NK-92 treated with Interleukin-12 subunit alpha and Interleukin-12 subunit beta, amount 100 ng/mL, for 24 hours (cell line): ENCODE measurements around the gene CD9.
A peak's percentile ranks its signal among the peaks of the same experiment; 100 is the strongest.

ENCODE experiments used
- DNase-seq: peaks from one replicate; lab custom pipeline; 2025; lab: John Stamatoyannopoulos, UW

Gene CD9

DNA sequence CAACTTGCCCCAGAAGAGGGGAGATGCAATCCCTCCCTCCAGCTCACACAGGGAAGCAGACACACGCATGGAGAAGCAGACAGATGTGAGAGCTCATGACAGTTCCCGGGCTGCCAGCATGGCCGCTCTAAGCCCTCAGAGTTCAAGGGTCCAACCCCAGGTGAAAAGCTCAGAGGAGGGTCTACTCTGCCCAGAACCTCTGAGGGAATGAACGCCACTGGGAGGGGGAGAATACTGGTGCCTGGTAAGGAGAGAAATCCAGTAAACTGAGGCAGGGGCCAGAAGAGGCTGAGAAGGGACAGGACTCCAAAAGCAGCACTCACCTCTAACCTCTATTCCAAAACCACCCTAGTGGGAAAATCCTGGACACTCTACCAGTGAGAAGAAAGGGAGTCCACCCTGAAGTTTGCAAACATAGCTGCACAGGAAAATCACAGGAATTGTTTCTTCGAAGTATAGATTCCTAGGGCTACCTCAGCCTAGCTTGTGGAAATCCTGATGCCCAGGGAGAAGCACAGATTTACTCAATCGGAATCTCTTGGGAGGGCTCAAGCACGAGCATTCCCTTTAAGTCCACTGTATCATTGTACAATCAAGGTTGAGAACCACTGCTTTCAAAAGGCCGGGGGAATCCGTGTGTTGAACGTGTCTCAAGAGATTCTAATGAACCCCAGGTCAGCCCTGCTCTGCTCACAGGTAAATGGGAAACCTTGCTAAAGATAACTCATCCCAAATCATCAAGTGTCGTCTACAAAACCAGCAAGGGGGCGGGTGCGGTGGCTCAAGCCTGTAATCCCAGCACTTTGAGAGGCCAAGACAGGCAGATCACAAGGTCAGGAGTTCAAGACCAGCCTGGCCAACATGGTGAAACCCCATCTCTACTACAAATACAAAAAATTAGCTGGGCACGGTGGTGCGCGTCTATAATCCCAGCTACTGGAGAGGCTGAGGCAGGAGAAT lies 76.0 kb downstream of the CD9 start:
- no peak for DNase-seq

DNA sequence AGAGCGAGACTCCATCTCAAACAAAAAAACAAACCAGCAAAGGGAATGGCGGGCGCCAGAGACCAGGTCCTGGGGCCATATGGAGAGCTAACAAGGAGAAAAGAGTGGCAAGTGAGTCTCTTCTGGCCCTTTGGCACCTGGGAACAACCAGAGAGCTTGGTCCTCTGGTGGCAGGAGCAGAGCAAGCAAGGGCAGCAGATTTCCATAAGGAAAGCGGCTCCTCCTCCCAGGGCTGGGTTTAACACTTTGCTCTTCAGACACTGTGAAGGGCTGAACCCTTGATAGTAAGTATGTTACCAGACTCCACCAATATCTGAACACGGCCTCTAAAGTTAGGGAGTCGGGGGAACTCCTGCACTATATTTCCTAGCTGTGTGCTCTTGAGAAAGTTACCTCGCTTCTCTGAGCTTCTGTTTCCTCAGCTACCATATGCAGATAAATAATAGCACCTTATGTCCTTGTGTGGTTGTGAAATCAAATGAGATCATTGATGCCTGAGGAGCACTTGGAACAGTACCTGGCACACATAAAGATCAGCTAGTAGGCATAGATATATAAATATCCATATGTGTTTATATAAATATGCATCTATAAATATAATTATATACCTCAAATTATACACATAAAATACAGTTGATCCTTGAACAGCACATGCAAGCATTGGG lies 76.9 kb downstream of the CD9 start:
- no peak for DNase-seq

DNA sequence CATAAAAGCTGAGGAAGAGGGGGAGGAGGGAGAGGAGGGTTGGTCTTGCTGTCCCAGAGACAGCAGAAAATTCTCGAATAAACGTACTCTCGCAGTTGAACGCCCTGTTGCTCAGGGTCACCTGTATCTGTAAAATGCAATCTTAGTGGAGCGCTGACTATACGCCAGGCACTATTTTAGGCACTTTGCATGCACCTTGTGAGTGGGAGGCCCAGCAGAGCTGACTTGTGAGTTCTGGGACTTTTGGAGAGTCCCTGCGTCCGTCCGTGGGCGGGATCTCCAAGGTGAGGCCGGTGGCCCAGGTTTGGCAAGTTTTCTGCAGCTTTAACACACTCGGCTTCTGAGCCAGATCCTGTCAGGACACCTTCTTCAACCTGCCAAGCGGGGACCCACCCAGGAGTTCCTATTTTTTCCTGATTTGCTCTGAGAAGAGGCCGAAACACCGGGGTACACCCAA lies 77.8 kb downstream of the CD9 start:
- DNase-seq = no peak

DNA sequence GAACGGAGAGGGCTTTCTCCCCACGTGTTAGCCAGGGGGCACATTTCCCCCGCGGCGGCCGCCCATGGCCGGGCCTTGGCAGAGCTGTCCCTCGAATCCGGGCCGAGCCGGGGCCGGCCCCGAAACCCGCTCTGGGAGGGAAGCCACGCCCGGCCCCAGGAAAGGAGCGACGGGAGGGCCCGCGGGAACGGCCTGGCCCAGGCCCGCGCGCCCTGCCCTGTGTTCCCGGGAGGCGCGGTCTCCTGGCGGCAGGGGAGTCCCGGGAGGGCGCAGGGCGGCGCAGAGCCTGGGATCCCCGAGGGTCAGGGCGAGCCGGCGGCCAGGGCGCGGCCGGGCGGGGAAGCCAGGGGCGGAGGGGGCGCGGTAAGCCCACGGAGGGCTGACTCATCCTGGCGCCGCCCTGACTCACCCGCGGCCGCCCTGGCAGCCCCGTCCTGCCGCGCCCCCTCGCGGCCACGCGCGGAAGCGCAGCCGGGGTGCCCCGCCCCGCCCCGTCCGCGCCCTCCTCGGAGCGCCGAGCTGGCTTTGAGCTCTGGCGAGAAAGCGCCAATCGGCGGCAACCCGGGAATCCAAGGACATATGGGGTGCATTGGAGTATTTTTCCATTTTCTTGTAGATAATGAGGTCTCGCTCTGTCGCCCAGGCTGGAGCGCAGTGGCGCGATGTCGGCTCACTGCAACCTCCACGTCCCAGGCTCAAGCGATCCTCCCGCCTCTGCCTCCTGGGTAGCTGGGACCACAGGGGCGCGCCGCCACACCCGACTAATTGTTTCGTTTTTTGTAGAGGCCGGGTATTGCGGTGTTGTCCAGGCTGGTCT lies 78.4 kb downstream of the CD9 start:
- peak; percentile 48 for DNase-seq

DNA sequence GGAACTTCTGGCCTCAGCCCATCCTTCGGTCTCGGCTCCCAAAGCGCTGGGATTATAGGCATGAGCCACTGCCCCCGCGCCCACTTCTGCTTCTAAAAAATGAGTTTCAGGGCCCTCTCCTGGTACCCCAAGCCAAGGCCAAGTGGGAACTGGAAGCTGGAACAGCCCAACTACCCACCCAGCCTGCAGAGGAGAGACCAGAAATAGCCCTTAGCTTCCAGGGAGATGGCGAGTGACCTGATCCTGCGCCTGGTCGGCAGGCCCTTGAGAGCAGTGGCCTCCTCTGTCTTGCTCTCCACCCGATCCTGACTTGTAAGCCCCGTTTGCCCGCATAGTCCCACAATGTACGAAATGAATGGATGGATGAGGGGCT lies 79.0 kb downstream of the CD9 start:
- DNase-seq = no peak

DNA sequence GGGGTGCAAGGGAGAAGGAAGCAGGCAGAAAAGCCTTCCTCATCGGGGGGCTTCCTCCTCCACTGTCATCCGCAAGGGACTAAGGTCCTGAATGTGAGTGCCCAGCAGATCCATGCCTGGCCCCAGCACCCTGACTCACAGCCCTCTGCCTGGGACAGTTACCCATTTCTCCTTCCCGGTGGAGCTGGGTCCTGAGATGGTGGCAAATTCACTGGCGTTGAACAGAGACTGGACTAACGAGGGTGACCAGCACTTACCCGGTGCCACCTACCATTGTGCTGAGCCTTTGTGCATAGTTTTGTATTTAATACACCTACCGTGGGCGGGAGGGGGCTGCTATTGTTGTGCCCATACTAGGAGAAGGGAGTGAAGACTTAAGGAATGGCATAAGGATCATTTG lies 79.4 kb downstream of the CD9 start:
- DNase-seq = no peak

DNA sequence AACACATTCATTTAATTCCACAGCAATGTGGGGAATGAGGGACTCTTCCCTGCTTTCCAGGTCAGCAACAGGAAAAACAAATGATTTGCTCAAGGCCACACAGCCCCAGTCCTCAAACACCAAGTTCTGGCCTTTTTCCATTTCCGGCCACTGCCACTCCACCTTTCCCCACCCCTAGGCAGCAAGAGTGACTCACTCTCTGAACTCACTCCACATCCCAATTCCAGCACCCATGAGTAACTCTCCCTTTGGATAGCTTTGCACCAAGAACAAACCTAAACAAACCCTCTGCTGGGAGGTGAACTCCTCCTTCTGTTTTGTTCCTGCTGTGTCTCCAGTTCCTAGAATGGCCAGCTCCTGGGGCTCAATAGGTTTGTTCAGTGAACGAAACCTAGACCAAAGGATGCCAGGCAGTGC lies 79.9 kb downstream of the CD9 start:
- DNase-seq = no peak

DNA sequence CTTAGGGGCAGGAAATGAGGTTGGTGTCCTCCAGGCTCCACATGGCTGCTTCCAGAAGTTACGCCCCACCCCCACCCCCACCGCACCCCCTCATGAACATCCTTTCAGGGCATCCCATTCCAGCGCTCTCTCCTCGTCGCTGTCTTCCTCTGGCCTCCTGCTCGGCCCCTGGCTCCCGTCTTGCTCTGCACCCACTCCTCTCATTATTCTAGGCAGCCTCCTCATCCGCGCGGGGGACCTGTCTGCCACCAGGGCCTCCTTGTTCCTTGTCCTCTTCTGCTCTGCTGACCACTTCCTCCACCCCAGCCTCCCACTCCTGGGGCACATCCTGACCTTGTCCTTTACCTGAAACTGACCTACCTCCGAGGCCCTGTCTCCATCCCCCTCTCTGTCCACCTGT lies 80.5 kb downstream of the CD9 start:
- DNase-seq = no peak

DNA sequence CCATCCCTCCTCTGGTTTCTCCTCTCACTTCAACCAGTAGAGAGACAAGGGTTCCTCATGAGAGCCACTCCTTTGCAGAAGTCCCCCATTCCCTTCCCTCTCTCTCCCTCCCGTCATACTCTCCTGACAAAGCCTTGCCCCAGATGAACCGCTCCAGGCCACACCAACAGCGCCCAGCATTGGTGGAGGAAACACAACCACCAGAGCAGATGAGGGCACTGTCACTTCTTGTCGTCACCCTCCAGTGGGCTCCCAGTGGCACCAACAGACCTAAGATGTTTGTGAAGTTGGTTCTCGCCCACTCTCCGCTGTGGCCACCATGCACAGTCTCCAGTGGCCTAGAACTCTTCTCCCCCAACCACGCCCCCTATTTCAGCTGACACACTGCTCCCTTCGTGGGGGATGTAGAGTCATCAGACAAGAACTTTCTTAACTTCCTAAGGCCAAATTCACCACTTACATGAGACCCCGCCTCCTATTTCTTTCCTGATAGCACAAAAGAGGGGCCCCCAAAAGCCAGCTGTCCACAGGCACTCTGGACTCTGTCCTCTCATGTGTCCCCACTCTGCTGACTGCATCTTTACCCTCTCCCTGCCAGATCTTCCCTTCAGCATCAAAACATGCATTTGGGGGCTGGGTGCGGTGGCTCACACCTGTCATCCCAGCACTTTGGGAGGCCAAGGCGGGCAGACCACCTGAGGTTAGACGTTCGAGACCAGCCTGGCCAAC lies 81.0 kb downstream of the CD9 start:
- DNase-seq = no peak

DNA sequence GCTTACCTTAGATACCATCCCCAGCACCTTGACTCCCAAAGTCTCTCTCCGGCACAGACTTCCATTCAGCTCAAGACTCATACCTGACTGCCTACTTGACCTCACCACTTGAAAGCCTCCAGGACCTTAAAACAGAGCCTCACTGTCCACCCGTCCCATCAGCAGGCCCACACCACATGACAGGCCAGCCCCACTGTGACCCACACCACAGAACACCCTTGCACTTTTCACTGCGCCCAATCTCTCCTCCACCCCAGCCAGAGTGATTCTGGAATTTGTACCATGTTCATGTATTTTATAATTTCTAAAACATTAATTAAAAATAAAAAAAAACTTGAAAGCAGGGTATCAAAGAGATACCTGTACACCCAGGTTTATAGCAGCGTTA lies 82.2 kb downstream of the CD9 start:
- no peak for DNase-seq

DNA sequence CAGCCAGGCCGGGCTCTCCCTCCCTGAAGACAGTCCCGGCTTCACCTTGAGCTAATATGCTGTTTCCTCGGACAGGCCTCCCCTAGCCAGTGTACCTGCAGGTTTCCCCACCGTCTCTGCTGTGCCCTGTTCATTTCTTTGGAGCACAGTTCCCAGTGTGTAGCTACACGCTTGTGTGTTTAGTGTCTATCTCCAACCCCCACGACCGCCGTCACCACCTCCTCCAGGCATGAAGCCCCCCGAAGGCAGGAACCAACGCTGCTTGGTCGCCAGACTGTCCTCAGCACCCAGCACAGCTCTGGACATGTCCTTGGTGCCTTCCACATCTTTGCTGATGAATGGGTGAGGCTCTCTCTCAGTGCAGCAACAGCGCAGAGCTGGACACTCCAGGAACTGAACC lies 84.1 kb downstream of the CD9 start:
- no peak for DNase-seq

DNA sequence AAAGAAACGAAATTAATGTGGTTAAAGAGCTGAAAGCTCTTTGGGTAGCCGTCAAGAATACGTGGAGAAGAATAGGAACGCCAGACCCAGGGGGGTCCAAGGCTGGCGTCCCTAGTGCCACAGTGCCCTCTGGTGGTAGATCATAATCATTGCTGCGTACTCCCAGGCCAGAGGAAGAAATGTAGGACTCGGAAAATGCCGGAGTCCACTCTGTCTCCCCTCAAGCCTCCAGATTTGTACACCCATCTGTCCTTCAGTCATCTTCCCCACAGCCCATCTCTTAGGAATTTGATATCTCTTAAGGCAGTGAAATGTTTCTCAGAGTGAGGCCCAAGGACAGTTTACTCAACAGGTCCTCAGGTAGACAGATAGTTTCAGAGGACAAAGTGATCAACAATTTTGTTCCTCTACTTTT lies 84.9 kb downstream of the CD9 start:
- DNase-seq = no peak

DNA sequence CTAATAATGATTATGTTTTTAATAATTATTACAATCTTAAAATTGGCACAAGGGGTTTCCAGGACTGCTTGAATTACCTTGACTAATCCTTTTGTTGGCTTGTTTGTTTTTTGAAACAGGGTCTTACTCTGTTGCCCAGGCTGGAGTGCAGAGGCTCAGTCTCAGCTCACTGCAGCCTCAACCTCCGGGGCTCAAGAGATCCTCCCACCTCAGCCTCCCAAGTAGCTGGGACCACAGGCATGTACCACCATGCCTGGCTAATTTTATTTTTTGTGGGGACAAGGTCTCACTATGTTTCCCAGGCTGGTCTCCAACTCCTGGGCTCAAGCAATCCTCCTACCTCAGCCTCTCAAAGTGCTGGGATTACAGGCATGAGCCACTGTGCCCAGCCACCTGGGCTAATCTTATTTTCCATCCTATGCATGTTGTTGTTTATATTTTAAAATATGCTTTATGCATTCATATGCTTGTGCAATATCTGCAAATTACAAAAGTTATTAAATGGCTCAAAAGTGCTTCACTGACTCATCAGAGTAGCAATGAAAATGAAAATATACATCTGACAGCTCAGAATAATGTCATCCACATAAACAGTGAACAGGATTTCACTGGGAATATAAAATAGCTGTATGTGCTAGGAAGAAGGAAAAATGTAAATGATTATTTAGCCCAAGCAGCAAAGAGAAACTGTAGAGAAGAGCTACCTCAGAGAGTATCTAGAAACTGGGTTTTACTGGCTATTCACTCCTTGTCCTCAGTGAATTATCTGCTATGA lies 85.5 kb downstream of the CD9 start:
- no peak for DNase-seq
